HG02870 (cell line): ENCODE results near the gene TIMP2.
"Not testable (repeated sequence)": the region's sequence is repeated elsewhere in the genome, so short reads cannot be mapped to it uniquely, and the experiment has no call there.

Experiments
- ATAC-seq: cut with Tn5 transposase; IDR thresholded peaks from one replicate; pipeline ENCODE4 v1.9.1; 2021; ENCODE audit warnings: mild to moderate bottlenecking, moderate library complexity; ENCODE audit not compliant: unreplicated experiment

The TIMP2 gene

GRCh38 chr17:78933959-78934568, 8.9 kb upstream of the TIMP2 start:
- ATAC-seq: no peak

GRCh38 chr17:78933025-78933958, 8.1 kb upstream of the TIMP2 start:
- no peak for ATAC-seq

- ATAC-seq: no peak
Observed at GRCh38 chr17:78929908-78930775, 5.0 kb upstream of the TIMP2 start.

DNA sequence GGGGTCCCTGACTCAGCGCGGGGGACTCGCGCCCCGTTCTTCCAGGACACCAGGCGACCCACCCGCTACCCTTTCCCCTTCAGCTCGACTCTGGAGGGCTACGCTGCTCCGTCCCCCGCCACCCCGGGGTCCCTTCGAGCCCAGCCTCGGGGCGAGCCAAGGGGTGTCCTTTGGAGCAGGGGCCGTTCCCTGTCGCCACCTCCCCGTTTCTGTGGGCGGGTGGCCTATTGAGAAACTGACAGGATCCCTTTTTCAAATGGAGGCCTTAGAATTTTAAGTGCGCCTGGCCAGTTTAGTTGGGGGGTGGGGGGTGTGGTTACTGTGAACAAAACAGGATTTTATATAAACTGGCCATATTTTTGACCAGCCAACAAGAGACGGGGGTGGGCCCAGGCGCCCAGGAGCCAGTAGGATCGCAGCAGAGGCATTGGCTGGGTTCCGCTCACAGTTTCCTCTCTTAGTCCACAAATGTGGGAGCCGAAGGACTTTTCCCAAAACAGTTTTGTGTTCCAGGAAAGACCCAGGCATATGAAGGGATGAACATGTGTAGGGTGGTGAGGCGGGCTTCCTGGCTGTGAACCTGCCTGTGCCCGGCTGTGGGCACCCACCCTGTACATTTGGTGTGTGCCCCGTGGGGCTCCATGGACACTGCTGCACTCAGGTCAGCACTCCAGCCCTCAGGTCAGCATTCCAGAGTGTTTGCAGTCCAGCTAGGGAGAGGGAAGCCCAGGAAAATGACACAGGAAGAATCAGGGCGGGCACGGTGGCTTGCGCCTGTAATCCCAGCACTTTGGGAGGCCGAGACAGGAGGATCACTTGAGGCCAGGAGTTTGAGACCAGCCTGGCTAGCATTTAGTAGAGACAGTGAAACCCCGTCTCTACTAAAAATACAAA, 722 bp upstream of the TIMP2 start:
- ATAC-seq: no peak

DNA sequence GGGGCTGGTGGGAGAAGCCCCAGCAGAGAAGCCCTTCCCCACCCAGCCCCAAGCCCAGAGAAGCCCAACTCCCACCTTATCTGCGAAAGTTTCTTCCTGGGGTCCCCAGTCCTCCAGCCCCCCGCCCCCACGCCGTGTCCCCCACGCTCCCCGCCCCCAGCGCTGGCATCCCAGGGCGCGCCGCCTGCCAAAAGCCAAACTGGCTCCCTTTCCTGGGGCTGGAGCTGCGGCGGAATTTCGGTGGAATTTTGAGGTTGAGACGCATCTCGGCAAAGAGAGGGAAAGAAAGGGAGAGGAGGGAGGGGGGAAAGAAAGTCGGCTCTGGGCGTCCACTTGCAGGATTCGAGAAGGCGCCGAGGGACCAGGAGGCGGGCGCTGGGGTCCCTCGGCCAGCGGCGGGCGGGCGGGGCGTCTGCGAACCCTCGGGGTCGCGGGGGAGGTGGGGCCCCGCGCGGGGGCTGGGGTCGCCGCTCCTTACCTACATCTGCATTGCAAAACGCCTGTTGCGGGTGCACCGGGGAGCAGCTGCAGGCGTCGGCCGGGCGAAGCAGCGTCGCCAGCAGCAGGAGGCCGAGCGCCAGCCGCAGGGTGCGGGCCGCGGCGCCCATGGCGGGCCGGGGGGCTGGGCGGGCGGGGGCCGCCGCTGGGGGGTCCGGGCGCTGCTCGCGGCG, 571 bp downstream of the TIMP2 start:
- no peak for ATAC-seq

- no peak for ATAC-seq
Observed at GRCh38 chr17:78923660-78924453, 1.3 kb downstream of the TIMP2 start.

DNA sequence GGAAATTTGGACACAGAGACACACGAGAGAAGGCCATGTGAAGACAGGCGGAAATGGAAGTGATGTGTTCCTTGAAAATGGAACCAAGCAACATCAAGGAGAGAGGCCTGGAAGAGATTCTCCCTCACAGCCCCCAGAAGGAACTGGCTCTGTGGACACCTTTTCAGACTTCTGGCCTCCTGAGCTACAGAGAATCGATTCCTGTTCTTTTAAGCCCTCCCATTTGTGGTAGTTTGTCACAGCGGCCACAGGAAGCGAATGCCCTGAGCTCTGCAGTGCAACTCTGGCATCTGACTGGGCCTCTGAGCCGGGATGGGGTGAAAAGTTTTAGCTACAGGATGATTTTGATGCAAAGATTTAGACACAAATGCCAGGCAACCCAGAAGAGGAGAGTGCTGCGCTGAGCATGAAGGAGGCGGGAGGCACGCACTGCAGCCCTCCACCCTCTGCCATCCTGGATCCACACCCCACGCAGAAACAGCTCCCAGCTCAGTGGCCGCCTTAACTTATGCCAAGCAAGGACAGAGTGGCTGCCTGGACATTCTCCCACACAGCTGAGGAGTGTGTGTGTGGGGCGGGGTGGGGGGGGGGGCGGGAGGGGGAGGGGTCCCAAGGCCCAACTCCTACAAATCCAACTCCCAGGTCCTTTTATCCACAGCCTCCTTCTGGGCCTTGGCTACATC, 2.2 kb downstream of the TIMP2 start:
- no peak for ATAC-seq

GRCh38 chr17:78921437-78921971, 3.7 kb downstream of the TIMP2 start:
- ATAC-seq: no peak

GRCh38 chr17:78920528-78920927, 4.7 kb downstream of the TIMP2 start:
- ATAC-seq: no peak

GRCh38 chr17:78919861-78920450, 5.2 kb downstream of the TIMP2 start:
- no peak for ATAC-seq

DNA sequence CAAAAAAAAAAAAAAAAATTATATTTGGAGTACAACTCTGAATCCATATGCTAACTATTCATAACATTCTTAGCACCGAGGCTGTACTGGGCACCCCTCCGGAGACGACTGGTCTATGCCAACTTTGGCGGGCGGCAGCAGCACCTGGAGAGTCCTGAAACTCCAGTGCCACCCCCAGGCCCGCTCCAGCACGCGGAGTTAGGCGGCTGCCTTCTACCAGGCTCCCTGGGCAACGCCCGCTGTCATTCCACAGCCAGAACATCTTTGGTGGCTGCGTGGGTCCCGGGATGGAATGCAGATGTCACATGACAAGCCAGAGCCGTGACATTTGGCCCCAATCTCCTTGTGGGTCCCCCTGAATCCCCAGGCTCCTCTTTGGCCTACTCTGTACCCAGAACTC, 6.2 kb downstream of the TIMP2 start:
- ATAC-seq: no peak

- ATAC-seq: no peak
Observed at GRCh38 chr17:78917451-78918275, 7.5 kb downstream of the TIMP2 start.

DNA sequence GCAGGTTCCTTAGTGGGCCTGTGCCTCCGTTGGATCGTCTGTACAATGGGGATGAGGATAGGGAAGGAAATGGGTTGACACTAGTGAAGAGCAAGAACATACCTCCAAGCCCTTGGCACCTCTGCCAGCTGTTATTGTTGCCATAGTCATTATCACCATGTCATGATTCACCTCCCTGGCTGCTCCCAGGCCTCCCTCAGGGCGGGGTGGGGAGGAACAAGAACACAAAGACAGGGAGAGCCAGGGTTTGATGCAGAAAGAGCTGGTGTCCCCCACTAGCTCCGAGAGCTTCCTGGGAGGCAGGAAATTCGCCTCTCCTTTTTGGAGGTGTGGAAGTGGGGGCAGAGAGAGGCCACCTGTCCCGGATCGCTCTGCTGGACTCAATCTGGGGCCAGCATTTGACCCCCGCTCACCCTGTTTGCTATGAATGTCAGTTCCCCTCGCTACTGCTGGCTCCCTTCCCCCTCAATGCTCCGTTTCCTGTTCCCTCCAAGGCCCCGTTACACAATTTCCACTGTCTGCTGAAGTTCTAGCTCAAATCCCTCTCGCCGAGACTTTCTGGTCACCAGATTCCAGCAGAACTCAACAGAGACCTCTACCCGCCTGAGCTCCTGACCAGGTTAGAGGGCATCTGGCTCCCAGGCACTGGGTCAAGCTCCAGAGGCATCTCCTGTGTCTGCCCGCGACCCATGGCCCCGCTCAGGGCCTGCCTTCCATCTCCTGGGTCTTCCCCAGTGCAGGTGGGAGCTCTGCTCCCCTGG, 9.1 kb downstream of the TIMP2 start:
- no peak for ATAC-seq

GRCh38 chr17:78913115-78913514, 12.1 kb downstream of the TIMP2 start:
- ATAC-seq: no peak

DNA sequence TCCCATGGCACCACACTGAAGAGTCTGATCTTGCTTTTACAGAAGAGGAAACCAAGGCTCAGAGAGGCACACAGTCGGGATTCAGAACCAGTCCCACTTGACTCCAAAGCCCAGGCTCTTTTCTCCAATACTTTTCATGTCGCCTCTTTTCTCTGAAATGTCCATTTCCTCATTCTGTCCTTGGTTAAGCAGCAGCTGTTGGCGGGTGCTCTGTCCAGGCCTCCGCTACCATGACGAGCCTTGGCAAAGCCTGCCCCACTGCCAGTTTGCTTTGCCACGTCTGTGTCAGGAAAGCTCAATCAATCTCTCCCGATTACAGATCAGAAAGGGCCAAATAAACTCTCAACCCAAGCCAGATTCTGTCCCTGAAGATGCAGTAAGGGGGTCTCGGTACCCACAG, 13.1 kb downstream of the TIMP2 start:
- no peak for ATAC-seq

DNA sequence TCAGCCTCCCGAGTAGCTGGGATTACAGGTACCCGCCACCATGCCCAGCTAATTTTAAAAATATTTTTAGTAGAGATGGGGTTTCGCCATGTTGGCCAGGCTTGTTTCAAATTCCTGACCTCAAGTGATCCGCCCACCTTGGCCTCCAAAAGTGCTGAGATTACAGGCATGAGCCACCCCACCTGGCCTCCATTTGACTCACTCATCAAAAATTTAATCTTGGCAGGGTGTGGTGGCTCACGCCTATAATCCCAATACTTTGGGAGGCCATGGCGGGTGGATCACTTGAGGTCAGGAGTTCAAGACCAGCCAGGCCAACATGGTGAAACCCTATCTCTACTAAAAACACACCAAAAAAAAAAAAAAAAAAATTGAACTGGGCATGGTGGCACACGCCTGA, 13.6 kb downstream of the TIMP2 start:
- not testable (repeated sequence) for ATAC-seq
